ENCODE results near the gene ATRNL1. TPM values are rescaled to one million over a fixed set of nuclear protein-coding genes. Genes with fewer than 3 reads are reported as not detected.

Gene ATRNL1
- total and polyA plus RNA-seq, 4 donors, result 0.40 to 26.9 (median 5.3) TPM

GRCh38 chr10:115409347-115409746, 316.2 kb downstream of the ATRNL1 start:
- no peak overlapping the region for H3K27ac ChIP-seq (ENCODE audit: low read depth in 1 of 2, low read length in 2 of 2)
- H3K4me3 ChIP-seq (ENCODE audit: low read depth in 1 of 3, low read length in 3 of 3), result no peak overlapping the region
- H3K27me3 ChIP-seq (ENCODE audit: control insufficient read depth in 4 of 4, insufficient read depth in 4 of 4, low read length in 3 of 4), result no peaks in the 10 kb centered on the region
- no peaks in the 10 kb centered on the region for H3K4me1 ChIP-seq (ENCODE audit: control insufficient read depth in 4 of 4, insufficient read depth in 4 of 4, low read length in 3 of 4)
- peaks cover 0 to 4% (median 0%) of the 10 kb centered on the region in 4 donors for H3K9me3 ChIP-seq (ENCODE audit: control insufficient read depth in 4 of 4, low read length in 3 of 4)
- DNase-seq (ENCODE audit: low spot score), result no peak
- no peak overlapping the region for H3K9ac ChIP-seq (ENCODE audit: low read depth in 1 of 2, low read length in 2 of 2)
- TF ChIP-seq, protein P1, sequence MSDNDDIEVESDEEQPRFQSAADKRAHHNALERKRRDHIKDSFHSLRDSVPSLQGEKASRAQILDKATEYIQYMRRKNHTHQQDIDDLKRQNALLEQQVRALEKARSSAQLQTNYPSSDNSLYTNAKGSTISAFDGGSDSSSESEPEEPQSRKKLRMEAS (IDR thresholded peaks at IDR 0.05), result no peak
- TF ChIP-seq CTCF (IDR thresholded peaks at IDR 0.05; ENCODE audit: low read depth, low read length, missing input control), result no peak
- no peak for TF ChIP-seq EGR1 (IDR thresholded peaks at IDR 0.05; ENCODE audit: low read depth in 2 of 2)
- no peak for TF ChIP-seq RXRA (IDR thresholded peaks at IDR 0.05)
- no peak for TF ChIP-seq HNF4G (IDR thresholded peaks at IDR 0.05)
- no peak for TF ChIP-seq YY1 (IDR thresholded peaks at IDR 0.05)
- TF ChIP-seq FOXA1 (IDR thresholded peaks at IDR 0.05), result no peak
- no peak for TF ChIP-seq HNF4A (conservative IDR thresholded peaks at IDR 0.05)
- TF ChIP-seq, protein P2, sequence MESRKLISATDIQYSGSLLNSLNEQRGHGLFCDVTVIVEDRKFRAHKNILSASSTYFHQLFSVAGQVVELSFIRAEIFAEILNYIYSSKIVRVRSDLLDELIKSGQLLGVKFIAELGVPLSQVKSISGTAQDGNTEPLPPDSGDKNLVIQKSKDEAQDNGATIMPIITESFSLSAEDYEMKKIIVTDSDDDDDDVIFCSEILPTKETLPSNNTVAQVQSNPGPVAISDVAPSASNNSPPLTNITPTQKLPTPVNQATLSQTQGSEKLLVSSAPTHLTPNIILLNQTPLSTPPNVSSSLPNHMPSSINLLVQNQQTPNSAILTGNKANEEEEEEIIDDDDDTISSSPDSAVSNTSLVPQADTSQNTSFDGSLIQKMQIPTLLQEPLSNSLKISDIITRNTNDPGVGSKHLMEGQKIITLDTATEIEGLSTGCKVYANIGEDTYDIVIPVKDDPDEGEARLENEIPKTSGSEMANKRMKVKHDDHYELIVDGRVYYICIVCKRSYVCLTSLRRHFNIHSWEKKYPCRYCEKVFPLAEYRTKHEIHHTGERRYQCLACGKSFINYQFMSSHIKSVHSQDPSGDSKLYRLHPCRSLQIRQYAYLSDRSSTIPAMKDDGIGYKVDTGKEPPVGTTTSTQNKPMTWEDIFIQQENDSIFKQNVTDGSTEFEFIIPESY (IDR thresholded peaks at IDR 0.05), result no peak
- no peaks in the 10 kb centered on the region for H3K36me3 ChIP-seq (ENCODE audit: control insufficient read depth in 4 of 4, insufficient read depth in 3 of 4, low read depth in 1 of 4, low read length in 3 of 4)

- TF ChIP-seq RAD21 (IDR thresholded peaks at IDR 0.05) (peak; percentile 72 to 83), CTCF (IDR thresholded peaks at IDR 0.05; ENCODE audit: low read depth, low read length, missing input control) (peak; percentile 56), FOXA2 (IDR thresholded peaks at IDR 0.05) (no peak)
- DNase-seq (ENCODE audit: low spot score), result no peak
Observed at GRCh38 chr10:115417585-115418265, 324.6 kb downstream of the ATRNL1 start.

More at GRCh38 chr10:115417585-115418265, 324.6 kb downstream of the ATRNL1 start:
- Histone ChIP-seq H3K27ac (ENCODE audit: low read depth in 1 of 2, low read length in 2 of 2) (no peak overlapping the region), H3K27me3 (ENCODE audit: control insufficient read depth in 4 of 4, insufficient read depth in 4 of 4, low read length in 3 of 4) (no peaks in the 10 kb centered on the region), H3K4me3 (ENCODE audit: low read depth in 1 of 3, low read length in 3 of 3) (no peak overlapping the region), H3K9me3 (ENCODE audit: control insufficient read depth in 4 of 4, low read length in 3 of 4) (peaks cover 0 to 3% (median under 1%) of the 10 kb centered on the region in 4 donors), H3K36me3 (ENCODE audit: control insufficient read depth in 4 of 4, insufficient read depth in 3 of 4, low read depth in 1 of 4, low read length in 3 of 4) (no peaks in the 10 kb centered on the region), H3K9ac (ENCODE audit: low read depth in 1 of 2, low read length in 2 of 2) (no peak overlapping the region), H3K4me1 (ENCODE audit: control insufficient read depth in 4 of 4, insufficient read depth in 4 of 4, low read length in 3 of 4) (no peaks in the 10 kb centered on the region)

Data from liver (tissue), 9 donors.